WTC11 (cell line): ENCODE data around the gene ENTPD8. TPM values are rescaled to one million over a fixed set of nuclear protein-coding genes. Genes with fewer than 3 reads are reported as not detected.
A peak's percentile ranks its signal among the peaks of the same experiment; 100 is the strongest.

Source experiments
- CBFB ChIP-seq: sonication (generic); formaldehyde crosslinking; IDR thresholded peaks from 2 replicates; pipeline ENCODE4 v1.8.1; 2022; ENCODE audit warnings: mild to moderate bottlenecking, low read depth, missing genetic modification reagents
- ETV6 ChIP-seq: sonication (generic); formaldehyde crosslinking; IDR thresholded peaks from 2 replicates; pipeline ENCODE4 v1.8.1; 2022; ENCODE audit warnings: mild to moderate bottlenecking, missing genetic modification reagents
- FOXP1 ChIP-seq: sonication (generic); formaldehyde crosslinking; IDR thresholded peaks from 2 replicates; pipeline ENCODE4 v1.8.0; 2022; ENCODE audit warnings: missing genetic modification reagents, mild to moderate bottlenecking, moderate library complexity, borderline replicate concordance
- GRHL2 ChIP-seq: fragments of 250-450 bp; sonication (Bioruptor Pico); IDR thresholded peaks from 2 replicates; pipeline ENCODE4 v1.8.0; 2022; ENCODE audit warnings: mild to moderate bottlenecking, moderate library complexity; ENCODE audit not compliant: insufficient replicate concordance, severe bottlenecking
- MXD4 ChIP-seq: fragments of 250-450 bp; sonication (Bioruptor Pico); IDR thresholded peaks from 2 replicates; pipeline ENCODE4 v1.8.0; 2021; ENCODE audit warnings: mild to moderate bottlenecking, moderate library complexity, borderline replicate concordance
- MYBL2 ChIP-seq: sonication (generic); formaldehyde crosslinking; IDR thresholded peaks from 2 replicates; pipeline ENCODE4 v1.8.1; 2023; ENCODE audit warnings: mild to moderate bottlenecking, moderate library complexity, missing genetic modification reagents
- NFATC4 ChIP-seq: fragments of 250-450 bp; sonication (Bioruptor Pico); IDR thresholded peaks from 2 replicates; pipeline ENCODE4 v1.9.0; 2021; ENCODE audit warnings: mild to moderate bottlenecking
- RORB ChIP-seq: fragments of 250-450 bp; sonication (Bioruptor Pico); IDR thresholded peaks from 2 replicates; pipeline ENCODE4 v1.9.0; 2021; ENCODE audit warnings: mild to moderate bottlenecking
- SOX15 ChIP-seq: fragments of 250-450 bp; sonication (Bioruptor Pico); IDR thresholded peaks from 2 replicates; pipeline ENCODE4 v1.9.0; 2021; ENCODE audit warnings: mild to moderate bottlenecking
- TP53 ChIP-seq: sonication (generic); formaldehyde crosslinking; IDR thresholded peaks from 2 replicates; pipeline ENCODE4 v1.8.1; 2023; ENCODE audit warnings: mild to moderate bottlenecking, missing genetic modification reagents
- ZNF423 ChIP-seq: fragments of 250-450 bp; sonication (Bioruptor Pico); IDR thresholded peaks from 2 replicates; pipeline ENCODE4 v2.1.2; 2022; ENCODE audit warnings: mild to moderate bottlenecking, moderate library complexity
- total RNA-seq: library from RNA; stranded (reverse); gene quantifications from 3 replicates; pipeline ENCODE4 v1.2.3, GENCODE V29; 2021
- TF ChIP-seq, protein P1 (sequence below): sonication (generic); formaldehyde crosslinking; IDR thresholded peaks from 2 replicates; pipeline ENCODE4 v1.8.0; 2022; ENCODE audit warnings: missing genetic modification reagents
- TF ChIP-seq, protein P2 (sequence below): sonication (generic); formaldehyde crosslinking; IDR thresholded peaks from 2 replicates; pipeline ENCODE4 v1.8.1; 2023; ENCODE audit warnings: mild to moderate bottlenecking, moderate library complexity, missing genetic modification reagents
- TF ChIP-seq, protein P3 (sequence below): sonication (generic); formaldehyde crosslinking; IDR thresholded peaks from 2 replicates; pipeline ENCODE4 v1.8.0; 2022; ENCODE audit warnings: mild to moderate bottlenecking, missing genetic modification reagents
- TF ChIP-seq, protein P4 (sequence below): sonication (generic); formaldehyde crosslinking; IDR thresholded peaks from 2 replicates; pipeline ENCODE4 v1.8.0; 2022; ENCODE audit warnings: mild to moderate bottlenecking, missing genetic modification reagents
- TF ChIP-seq, protein P5 (sequence below): fragments of 200-600 bp; IDR thresholded peaks from 2 replicates; pipeline ENCODE4 v1.8.0; 2022; ENCODE audit warnings: antibody characterized with exemption
- TF ChIP-seq, protein P6 (sequence below): fragments of 250-450 bp; sonication (Bioruptor Pico); conservative IDR thresholded peaks from 2 replicates; pipeline ENCODE4 v1.9.0; 2021; ENCODE audit warnings: mild to moderate bottlenecking
- TF ChIP-seq, protein P7 (sequence below): sonication (generic); formaldehyde crosslinking; IDR thresholded peaks from 2 replicates; pipeline ENCODE4 v1.8.1; 2022; ENCODE audit warnings: low read depth, mild to moderate bottlenecking, moderate library complexity, missing genetic modification reagents, borderline replicate concordance
- TF ChIP-seq, protein P8 (sequence below): fragments of 250-450 bp; sonication (Bioruptor Pico); IDR thresholded peaks from 2 replicates; pipeline ENCODE4 v1.8.0; 2021; ENCODE audit warnings: mild to moderate bottlenecking
- TF ChIP-seq, protein P9 (sequence below): sonication (generic); formaldehyde crosslinking; conservative IDR thresholded peaks from 2 replicates; pipeline ENCODE4 v1.8.1; 2022; ENCODE audit warnings: mild to moderate bottlenecking, missing genetic modification reagents
- TF ChIP-seq, protein P10 (sequence below): sonication (generic); formaldehyde crosslinking; IDR thresholded peaks from 2 replicates; pipeline ENCODE4 v1.8.1; 2022; ENCODE audit warnings: mild to moderate bottlenecking, moderate library complexity, missing genetic modification reagents

ENTPD8 gene
- total RNA-seq, 1 experiment from 2014 or later: 2.3 TPM

DNA sequence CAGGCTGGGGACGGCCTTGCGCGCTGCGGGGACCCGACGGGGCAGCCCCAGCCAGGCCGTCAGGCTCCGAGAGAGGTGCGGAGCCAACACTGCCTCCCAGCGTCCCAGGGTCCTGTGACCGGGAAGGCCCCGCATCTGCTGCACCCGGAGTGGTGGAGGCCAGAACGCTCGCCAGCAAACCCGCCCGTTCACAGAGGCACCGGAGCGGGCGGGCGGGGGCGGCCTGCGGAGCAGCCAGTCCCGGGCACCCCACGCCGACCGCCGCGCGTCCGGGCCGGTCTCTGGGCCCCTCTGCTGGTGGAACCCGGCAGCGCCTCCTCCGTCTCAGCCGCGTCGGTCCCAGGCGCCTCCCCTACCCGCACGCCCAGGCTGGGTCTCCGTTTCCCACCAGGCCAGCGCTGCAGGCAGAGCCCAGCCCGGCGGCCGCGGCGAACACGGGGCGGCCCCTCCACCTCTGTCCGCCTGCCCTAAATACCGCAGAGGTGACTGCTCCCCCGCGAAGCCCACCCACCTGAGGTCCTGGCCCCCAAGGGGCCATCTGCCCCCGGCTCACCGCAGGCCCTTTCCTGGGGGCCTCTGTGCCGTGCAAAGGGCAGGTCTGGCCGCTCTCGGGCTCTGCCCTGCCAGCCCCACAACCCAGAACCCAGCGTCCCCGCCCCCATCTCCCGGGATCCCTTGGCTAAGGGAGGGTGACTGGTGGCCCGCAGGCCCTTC lies 34.1 kb downstream of the ENTPD8 start (continued):
- TF ChIP-seq, protein P1, sequence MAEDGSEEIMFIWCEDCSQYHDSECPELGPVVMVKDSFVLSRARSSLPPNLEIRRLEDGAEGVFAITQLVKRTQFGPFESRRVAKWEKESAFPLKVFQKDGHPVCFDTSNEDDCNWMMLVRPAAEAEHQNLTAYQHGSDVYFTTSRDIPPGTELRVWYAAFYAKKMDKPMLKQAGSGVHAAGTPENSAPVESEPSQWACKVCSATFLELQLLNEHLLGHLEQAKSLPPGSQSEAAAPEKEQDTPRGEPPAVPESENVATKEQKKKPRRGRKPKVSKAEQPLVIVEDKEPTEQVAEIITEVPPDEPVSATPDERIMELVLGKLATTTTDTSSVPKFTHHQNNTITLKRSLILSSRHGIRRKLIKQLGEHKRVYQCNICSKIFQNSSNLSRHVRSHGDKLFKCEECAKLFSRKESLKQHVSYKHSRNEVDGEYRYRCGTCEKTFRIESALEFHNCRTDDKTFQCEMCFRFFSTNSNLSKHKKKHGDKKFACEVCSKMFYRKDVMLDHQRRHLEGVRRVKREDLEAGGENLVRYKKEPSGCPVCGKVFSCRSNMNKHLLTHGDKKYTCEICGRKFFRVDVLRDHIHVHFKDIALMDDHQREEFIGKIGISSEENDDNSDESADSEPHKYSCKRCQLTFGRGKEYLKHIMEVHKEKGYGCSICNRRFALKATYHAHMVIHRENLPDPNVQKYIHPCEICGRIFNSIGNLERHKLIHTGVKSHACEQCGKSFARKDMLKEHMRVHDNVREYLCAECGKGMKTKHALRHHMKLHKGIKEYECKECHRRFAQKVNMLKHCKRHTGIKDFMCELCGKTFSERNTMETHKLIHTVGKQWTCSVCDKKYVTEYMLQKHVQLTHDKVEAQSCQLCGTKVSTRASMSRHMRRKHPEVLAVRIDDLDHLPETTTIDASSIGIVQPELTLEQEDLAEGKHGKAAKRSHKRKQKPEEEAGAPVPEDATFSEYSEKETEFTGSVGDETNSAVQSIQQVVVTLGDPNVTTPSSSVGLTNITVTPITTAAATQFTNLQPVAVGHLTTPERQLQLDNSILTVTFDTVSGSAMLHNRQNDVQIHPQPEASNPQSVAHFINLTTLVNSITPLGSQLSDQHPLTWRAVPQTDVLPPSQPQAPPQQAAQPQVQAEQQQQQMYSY (CRISPR knock-in tag): no peak
- TF ChIP-seq FOXP1 (CRISPR knock-in tag): peak; percentile 82
- TF ChIP-seq ETV6 (CRISPR knock-in tag): no peak
- TF ChIP-seq, protein P2, sequence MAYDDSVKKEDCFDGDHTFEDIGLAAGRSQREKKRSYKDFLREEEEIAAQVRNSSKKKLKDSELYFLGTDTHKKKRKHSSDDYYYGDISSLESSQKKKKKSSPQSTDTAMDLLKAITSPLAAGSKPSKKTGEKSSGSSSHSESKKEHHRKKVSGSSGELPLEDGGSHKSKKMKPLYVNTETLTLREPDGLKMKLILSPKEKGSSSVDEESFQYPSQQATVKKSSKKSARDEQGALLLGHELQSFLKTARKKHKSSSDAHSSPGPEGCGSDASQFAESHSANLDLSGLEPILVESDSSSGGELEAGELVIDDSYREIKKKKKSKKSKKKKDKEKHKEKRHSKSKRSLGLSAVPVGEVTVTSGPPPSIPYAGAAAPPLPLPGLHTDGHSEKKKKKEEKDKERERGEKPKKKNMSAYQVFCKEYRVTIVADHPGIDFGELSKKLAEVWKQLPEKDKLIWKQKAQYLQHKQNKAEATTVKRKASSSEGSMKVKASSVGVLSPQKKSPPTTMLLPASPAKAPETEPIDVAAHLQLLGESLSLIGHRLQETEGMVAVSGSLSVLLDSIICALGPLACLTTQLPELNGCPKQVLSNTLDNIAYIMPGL (CRISPR knock-in tag): peak; percentile 89; the same call in 1 of the 2 replicates
- no peak for TF ChIP-seq TP53
- TF ChIP-seq, protein P3, sequence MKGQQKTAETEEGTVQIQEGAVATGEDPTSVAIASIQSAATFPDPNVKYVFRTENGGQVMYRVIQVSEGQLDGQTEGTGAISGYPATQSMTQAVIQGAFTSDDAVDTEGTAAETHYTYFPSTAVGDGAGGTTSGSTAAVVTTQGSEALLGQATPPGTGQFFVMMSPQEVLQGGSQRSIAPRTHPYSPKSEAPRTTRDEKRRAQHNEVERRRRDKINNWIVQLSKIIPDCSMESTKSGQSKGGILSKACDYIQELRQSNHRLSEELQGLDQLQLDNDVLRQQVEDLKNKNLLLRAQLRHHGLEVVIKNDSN (CRISPR knock-in tag): no peak
- TF ChIP-seq ZNF423: no peak
- TF ChIP-seq GRHL2 (CRISPR knock-in tag): no peak
- no peak for TF ChIP-seq NFATC4 (CRISPR knock-in tag)
- TF ChIP-seq, protein P4, sequence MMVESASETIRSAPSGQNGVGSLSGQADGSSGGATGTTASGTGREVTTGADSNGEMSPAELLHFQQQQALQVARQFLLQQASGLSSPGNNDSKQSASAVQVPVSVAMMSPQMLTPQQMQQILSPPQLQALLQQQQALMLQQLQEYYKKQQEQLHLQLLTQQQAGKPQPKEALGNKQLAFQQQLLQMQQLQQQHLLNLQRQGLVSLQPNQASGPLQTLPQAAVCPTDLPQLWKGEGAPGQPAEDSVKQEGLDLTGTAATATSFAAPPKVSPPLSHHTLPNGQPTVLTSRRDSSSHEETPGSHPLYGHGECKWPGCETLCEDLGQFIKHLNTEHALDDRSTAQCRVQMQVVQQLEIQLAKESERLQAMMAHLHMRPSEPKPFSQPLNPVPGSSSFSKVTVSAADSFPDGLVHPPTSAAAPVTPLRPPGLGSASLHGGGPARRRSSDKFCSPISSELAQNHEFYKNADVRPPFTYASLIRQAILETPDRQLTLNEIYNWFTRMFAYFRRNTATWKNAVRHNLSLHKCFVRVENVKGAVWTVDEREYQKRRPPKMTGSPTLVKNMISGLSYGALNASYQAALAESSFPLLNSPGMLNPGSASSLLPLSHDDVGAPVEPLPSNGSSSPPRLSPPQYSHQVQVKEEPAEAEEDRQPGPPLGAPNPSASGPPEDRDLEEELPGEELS (CRISPR knock-in tag): no peak
- TF ChIP-seq, protein P5, sequence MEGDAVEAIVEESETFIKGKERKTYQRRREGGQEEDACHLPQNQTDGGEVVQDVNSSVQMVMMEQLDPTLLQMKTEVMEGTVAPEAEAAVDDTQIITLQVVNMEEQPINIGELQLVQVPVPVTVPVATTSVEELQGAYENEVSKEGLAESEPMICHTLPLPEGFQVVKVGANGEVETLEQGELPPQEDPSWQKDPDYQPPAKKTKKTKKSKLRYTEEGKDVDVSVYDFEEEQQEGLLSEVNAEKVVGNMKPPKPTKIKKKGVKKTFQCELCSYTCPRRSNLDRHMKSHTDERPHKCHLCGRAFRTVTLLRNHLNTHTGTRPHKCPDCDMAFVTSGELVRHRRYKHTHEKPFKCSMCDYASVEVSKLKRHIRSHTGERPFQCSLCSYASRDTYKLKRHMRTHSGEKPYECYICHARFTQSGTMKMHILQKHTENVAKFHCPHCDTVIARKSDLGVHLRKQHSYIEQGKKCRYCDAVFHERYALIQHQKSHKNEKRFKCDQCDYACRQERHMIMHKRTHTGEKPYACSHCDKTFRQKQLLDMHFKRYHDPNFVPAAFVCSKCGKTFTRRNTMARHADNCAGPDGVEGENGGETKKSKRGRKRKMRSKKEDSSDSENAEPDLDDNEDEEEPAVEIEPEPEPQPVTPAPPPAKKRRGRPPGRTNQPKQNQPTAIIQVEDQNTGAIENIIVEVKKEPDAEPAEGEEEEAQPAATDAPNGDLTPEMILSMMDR: peak; percentile 55
- TF ChIP-seq, protein P6, sequence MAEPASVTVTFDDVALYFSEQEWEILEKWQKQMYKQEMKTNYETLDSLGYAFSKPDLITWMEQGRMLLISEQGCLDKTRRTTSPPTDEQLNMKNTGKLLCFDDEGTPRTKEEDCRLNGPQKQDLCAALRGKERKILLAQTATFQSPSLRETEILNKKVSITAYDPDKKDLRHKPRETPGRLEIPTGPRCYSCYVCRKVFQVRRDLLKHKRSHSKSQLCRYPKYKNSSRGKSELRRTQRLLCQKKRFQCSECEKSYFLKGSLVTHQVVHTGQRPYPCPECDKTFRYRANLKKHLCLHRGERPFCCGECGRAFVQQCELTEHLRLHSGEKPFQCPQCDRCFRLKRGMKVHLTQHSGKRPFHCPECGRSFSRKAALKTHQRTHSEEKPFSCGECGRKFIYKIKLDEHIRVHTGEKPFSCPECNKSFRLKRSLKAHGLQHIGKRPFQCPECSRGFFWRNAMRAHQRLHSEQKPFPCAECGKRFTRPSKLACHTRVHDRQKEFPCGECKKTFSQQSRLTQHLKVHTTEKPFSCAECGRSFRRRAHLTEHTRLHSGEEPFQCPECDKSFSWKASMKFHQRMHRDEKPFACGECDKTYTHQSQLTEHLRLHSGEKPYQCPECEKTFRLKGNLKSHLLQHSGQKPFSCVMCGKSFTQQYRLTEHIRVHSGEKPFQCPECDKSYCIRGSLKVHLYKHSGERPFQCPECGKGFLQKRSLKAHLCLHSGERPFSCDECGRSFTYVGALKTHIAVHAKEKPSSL (CRISPR knock-in tag): no peak
- TF ChIP-seq, protein P7, sequence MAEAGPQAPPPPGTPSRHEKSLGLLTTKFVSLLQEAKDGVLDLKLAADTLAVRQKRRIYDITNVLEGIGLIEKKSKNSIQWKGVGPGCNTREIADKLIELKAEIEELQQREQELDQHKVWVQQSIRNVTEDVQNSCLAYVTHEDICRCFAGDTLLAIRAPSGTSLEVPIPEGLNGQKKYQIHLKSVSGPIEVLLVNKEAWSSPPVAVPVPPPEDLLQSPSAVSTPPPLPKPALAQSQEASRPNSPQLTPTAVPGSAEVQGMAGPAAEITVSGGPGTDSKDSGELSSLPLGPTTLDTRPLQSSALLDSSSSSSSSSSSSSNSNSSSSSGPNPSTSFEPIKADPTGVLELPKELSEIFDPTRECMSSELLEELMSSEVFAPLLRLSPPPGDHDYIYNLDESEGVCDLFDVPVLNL (CRISPR knock-in tag): 0 out of 2 replicates have a peak, but pooled peaks have one; percentile 13
- no peak for TF ChIP-seq SOX15 (CRISPR knock-in tag)
- 0 out of 2 replicates have a peak, but pooled peaks have one; percentile 71 for TF ChIP-seq MYBL2 (CRISPR knock-in tag)
- TF ChIP-seq MXD4 (CRISPR knock-in tag): no peak
- TF ChIP-seq CBFB (CRISPR knock-in tag): peak; percentile 67; the same call in 1 of the 2 replicates
- TF ChIP-seq, protein P8, sequence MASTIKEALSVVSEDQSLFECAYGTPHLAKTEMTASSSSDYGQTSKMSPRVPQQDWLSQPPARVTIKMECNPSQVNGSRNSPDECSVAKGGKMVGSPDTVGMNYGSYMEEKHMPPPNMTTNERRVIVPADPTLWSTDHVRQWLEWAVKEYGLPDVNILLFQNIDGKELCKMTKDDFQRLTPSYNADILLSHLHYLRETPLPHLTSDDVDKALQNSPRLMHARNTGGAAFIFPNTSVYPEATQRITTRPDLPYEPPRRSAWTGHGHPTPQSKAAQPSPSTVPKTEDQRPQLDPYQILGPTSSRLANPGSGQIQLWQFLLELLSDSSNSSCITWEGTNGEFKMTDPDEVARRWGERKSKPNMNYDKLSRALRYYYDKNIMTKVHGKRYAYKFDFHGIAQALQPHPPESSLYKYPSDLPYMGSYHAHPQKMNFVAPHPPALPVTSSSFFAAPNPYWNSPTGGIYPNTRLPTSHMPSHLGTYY (CRISPR knock-in tag): no peak
- no peak for TF ChIP-seq RORB
- TF ChIP-seq, protein P9, sequence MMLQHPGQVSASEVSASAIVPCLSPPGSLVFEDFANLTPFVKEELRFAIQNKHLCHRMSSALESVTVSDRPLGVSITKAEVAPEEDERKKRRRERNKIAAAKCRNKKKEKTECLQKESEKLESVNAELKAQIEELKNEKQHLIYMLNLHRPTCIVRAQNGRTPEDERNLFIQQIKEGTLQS: no peak
- TF ChIP-seq, protein P10, sequence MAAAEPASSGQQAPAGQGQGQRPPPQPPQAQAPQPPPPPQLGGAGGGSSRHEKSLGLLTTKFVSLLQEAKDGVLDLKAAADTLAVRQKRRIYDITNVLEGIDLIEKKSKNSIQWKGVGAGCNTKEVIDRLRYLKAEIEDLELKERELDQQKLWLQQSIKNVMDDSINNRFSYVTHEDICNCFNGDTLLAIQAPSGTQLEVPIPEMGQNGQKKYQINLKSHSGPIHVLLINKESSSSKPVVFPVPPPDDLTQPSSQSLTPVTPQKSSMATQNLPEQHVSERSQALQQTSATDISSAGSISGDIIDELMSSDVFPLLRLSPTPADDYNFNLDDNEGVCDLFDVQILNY (CRISPR knock-in tag): no peak
